ENCODE measurements around the gene RIPOR2.

Gene RIPOR2

GRCh38 chr6:24838994-24839393 lies 96.8 kb downstream of the RIPOR2 start:
- DNase-seq = no peak

GRCh38 chr6:24838081-24838480 lies 97.7 kb downstream of the RIPOR2 start:
- DNase-seq = no peak

- no peak for DNase-seq
Observed at GRCh38 chr6:24836109-24836508, 99.7 kb downstream of the RIPOR2 start.

- DNase-seq = no peak
Observed at GRCh38 chr6:24833711-24834386, 101.9 kb downstream of the RIPOR2 start.

- no peak for DNase-seq
Observed at GRCh38 chr6:24832794-24833193, 103.0 kb downstream of the RIPOR2 start.

GRCh38 chr6:24831771-24832716 lies 103.7 kb downstream of the RIPOR2 start:
- peak; percentile 41 for DNase-seq

GRCh38 chr6:24829657-24830056 lies 106.1 kb downstream of the RIPOR2 start:
- no peak for DNase-seq

- no peak for DNase-seq
Observed at GRCh38 chr6:24827970-24828369, 107.8 kb downstream of the RIPOR2 start.

- no peak for DNase-seq
Observed at GRCh38 chr6:24827162-24827561, 108.6 kb downstream of the RIPOR2 start.

- no peak for DNase-seq
Observed at GRCh38 chr6:24825130-24825630, 110.6 kb downstream of the RIPOR2 start.

GRCh38 chr6:24824142-24824938 lies 111.4 kb downstream of the RIPOR2 start:
- DNase-seq = no peak

GRCh38 chr6:24823185-24823584 lies 112.6 kb downstream of the RIPOR2 start:
- no peak for DNase-seq

- no peak for DNase-seq
Observed at GRCh38 chr6:24822696-24823095, 113.1 kb downstream of the RIPOR2 start.

- no peak for DNase-seq
Observed at GRCh38 chr6:24821860-24822444, 113.8 kb downstream of the RIPOR2 start.

GRCh38 chr6:24818346-24818745 lies 117.4 kb downstream of the RIPOR2 start:
- DNase-seq = no peak

- DNase-seq = no peak
Observed at GRCh38 chr6:24809728-24810127, 126.0 kb downstream of the RIPOR2 start.

GRCh38 chr6:24807584-24807983 lies 128.2 kb downstream of the RIPOR2 start:
- DNase-seq = no peak

GRCh38 chr6:24802271-24803059 lies 133.3 kb downstream of the RIPOR2 start:
- no peak for DNase-seq

- no peak for DNase-seq
Observed at GRCh38 chr6:24799541-24799915, 136.2 kb downstream of the RIPOR2 start.

- no peak for DNase-seq
Observed at GRCh38 chr6:24798740-24799540, 136.8 kb downstream of the RIPOR2 start, which contains the start of gene ARMH2. TSS of gene ARMH2 (minus strand) at chr6:24798917. CDS start at chr6:24798857, 60 bp downstream.
